Mesendoderm (in vitro differentiated cells): Measurements from ENCODE around the gene CNOT6L.
A peak's percentile ranks its signal among the peaks of the same experiment; 100 is the strongest.

Source experiments
- DNase-seq: peaks from one replicate; pipeline ENCODE4 v3.0.0; 2013
- H2AK5ac ChIP-seq: 2 replicates; pipeline ENCODE4 v1.6.1; 2013; ENCODE audit warnings: low read length, inconsistent platforms
- H2BK120ac ChIP-seq: 2 replicates; pipeline ENCODE4 v1.6.1; 2013; ENCODE audit warnings: low read depth, mild to moderate bottlenecking, low read length, moderate library complexity, mixed read lengths
- H2BK15ac ChIP-seq: replicated peaks from 2 replicates; pipeline ENCODE4 v1.6.1; 2013; ENCODE audit warnings: low read depth, mild to moderate bottlenecking, moderate library complexity
- H2BK5ac ChIP-seq: 2 replicates; pipeline ENCODE4 v1.6.1; 2013; ENCODE audit warnings: low read length, inconsistent platforms
- H3K18ac ChIP-seq: 2 replicates; pipeline ENCODE4 v1.6.1; 2013; ENCODE audit warnings: mild to moderate bottlenecking, low read length, mixed read lengths
- H3K23ac ChIP-seq: one replicate; pipeline ENCODE4 v1.6.1; 2013; ENCODE audit warnings: low read length
- H3K27ac ChIP-seq: 2 replicates; pipeline ENCODE4 v1.5.1; 2013; ENCODE audit warnings: low read depth, mild to moderate bottlenecking, inconsistent platforms, low read length, moderate library complexity
- H3K27me3 ChIP-seq: 2 replicates; pipeline ENCODE4 v1.6.1; 2013; ENCODE audit warnings: low read length, control low read depth, mild to moderate bottlenecking, inconsistent platforms; ENCODE audit not compliant: insufficient read depth, poor library complexity
- H3K36me3 ChIP-seq: 2 replicates; pipeline ENCODE4 v1.6.1; 2013; ENCODE audit warnings: low read length, inconsistent platforms; ENCODE audit not compliant: control insufficient read depth, insufficient read depth
- H3K4ac ChIP-seq: one replicate; pipeline ENCODE4 v1.6.1; 2013; ENCODE audit warnings: low read depth, mild to moderate bottlenecking, low read length, moderate library complexity
- H3K4me1 ChIP-seq: 2 replicates; pipeline ENCODE4 v1.6.1; 2013; ENCODE audit warnings: low read depth, low read length, inconsistent platforms; ENCODE audit not compliant: control insufficient read depth
- H3K4me2 ChIP-seq: 2 replicates; pipeline ENCODE4 v1.6.1; 2013; ENCODE audit warnings: low read length
- H3K4me3 ChIP-seq: 2 replicates; pipeline ENCODE4 v1.5.1; 2013; ENCODE audit warnings: mild to moderate bottlenecking, low read length
- H3K56ac ChIP-seq: one replicate; pipeline ENCODE4 v1.6.1; 2013; ENCODE audit warnings: low read length
- H3K79me1 ChIP-seq: 2 replicates; pipeline ENCODE4 v1.6.1; 2013; ENCODE audit warnings: low read length, inconsistent platforms
- H3K79me2 ChIP-seq: 2 replicates; pipeline ENCODE4 v1.6.1; 2013; ENCODE audit warnings: mild to moderate bottlenecking, low read length; ENCODE audit not compliant: control insufficient read depth, insufficient read depth
- H3K9ac ChIP-seq: 2 replicates; pipeline ENCODE4 v1.6.1; 2013; ENCODE audit warnings: low read length, inconsistent platforms
- H4K5ac ChIP-seq: one replicate; pipeline ENCODE4 v1.6.1; 2013; ENCODE audit warnings: low read length
- H4K8ac ChIP-seq: one replicate; pipeline ENCODE4 v1.6.1; 2013; ENCODE audit warnings: low read depth, mild to moderate bottlenecking, control low read depth, low read length, moderate library complexity
- WGBS: extraction: QIAGEN DNeasy Blood & Tissue Kit; methylation state at CpG from one replicate; pipeline ENCODE4 v1.1.7; 2013; ENCODE audit warnings: low lambda C conversion rate, missing lambda C conversion rate; ENCODE audit not compliant: insufficient coverage; ENCODE audit errors: extremely low coverage; 5-methylcytosine and 5-hydroxymethylcytosine counted together

The CNOT6L gene

DNA sequence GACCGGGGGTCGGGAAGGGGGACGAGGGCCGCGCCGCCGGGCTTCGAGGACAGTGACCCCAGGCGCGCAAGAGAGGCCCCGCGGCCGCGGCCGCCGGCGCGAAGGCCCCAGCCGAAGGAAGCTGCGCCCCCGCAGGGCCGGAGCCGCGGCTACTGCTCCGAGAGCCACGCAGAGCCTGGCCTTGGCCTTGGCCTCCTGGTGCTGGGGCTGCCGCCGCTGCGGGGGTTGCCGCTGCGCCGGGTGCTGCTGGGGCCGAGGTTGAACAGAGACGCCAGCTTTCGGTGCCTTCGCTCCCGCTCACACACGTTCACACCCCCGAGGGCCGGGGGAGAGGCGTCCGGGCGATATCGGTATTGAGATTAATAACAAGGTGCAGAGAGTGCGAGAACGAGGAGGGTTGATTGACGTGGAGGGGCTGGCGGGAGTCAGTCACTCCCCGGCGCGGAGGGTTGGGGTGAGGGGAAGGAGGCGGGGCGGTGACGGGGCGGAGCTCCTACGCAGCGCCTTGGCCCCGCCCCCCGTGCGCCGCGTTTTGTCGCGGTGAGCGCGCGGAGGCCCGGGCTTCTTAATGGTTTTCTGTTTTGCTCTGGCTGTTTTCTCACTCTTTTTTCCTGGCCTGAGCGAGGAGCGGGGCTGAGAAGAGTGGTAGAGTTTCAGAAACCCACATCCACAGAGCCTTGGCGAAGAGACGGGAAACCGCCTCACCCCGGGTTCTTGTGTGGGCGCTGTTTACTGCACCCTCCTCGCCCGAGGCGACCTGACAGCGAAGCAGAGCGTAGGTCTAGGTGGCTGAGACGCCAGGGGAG, 878 bp upstream of the CNOT6L start:
- DNase-seq, result peak; percentile 89

DNA sequence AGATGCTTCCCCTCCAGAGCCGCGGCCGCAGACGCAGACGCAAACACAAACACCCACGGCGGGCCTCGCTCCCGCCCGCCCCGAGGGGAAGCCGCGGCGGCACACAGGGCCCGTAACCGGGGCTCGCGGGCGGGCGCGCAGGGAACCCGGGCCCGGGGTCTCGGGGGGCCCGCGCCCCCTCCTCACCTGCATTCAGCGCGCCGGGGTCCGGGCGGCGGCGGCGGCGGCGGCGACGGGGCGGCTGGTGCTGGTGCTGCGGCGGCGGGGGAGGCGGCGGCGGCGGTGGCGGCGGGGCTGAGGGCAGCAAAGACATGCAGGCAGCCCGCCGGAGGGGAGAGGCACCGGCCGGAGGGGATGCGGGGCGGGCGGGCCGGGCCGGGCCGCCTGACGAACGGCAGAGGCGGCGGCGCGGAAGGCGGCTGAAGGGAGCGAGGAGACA, 255 bp upstream of the CNOT6L start:
- peaks cover 4% of the 10 kb centered on the region for H3K4me1 ChIP-seq
- H3K4me2 ChIP-seq, result peak overlapping the region; percentile 92
- H2BK120ac ChIP-seq, result no peak overlapping the region
- H4K5ac ChIP-seq, result no peak overlapping the region
- WGBS, result no CpG with 5 or more reads among the region's 66 CpGs
- H3K9ac ChIP-seq, result peak overlapping the region; percentile 84
- H3K79me1 ChIP-seq, result peaks cover 2% of the 10 kb centered on the region
- DNase-seq, result no peak
- H3K36me3 ChIP-seq, result no peaks in the 10 kb centered on the region
- H3K79me2 ChIP-seq, result no peaks in the 10 kb centered on the region
- peak overlapping the region; percentile 94 for H3K23ac ChIP-seq
- H3K56ac ChIP-seq, result peak overlapping the region; percentile 93
- peak overlapping the region; percentile 85 for H3K27ac ChIP-seq
- H3K4ac ChIP-seq, result no peak overlapping the region
- H2AK5ac ChIP-seq, result no peak overlapping the region
- H3K27me3 ChIP-seq, result no peaks in the 10 kb centered on the region
- no peak overlapping the region for H2BK15ac ChIP-seq
- H2BK5ac ChIP-seq, result no peak overlapping the region
- peak overlapping the region; percentile 19 for H3K18ac ChIP-seq
- H4K8ac ChIP-seq, result no peak overlapping the region
- H3K4me3 ChIP-seq, result peak overlapping the region; percentile 84

More for the DNA sequence above, 878 bp upstream of the CNOT6L start:
- no peak overlapping the region for H2BK120ac ChIP-seq
- H3K56ac ChIP-seq, result peak overlapping the region; percentile 96
- H3K9ac ChIP-seq, result peak overlapping the region; percentile 89
- H4K8ac ChIP-seq, result no peak overlapping the region
- no peak overlapping the region for H3K23ac ChIP-seq
- H3K79me1 ChIP-seq, result peaks cover 2% of the 10 kb centered on the region
- WGBS, result no CpG with 5 or more reads among the region's 81 CpGs
- H2BK5ac ChIP-seq, result no peak overlapping the region
- H3K4me3 ChIP-seq, result peak overlapping the region; percentile 90
- H2BK15ac ChIP-seq, result no peak overlapping the region
- H3K4ac ChIP-seq, result no peak overlapping the region
- H3K27ac ChIP-seq, result peak overlapping the region; percentile 85
- peaks cover 4% of the 10 kb centered on the region for H3K4me1 ChIP-seq
- peak overlapping the region; percentile 85 for H3K18ac ChIP-seq
- H3K36me3 ChIP-seq, result no peaks in the 10 kb centered on the region
- no peaks in the 10 kb centered on the region for H3K79me2 ChIP-seq
- H4K5ac ChIP-seq, result no peak overlapping the region
- H2AK5ac ChIP-seq, result no peak overlapping the region
- no peaks in the 10 kb centered on the region for H3K27me3 ChIP-seq
- peak overlapping the region; percentile 77 for H3K4me2 ChIP-seq

DNA sequence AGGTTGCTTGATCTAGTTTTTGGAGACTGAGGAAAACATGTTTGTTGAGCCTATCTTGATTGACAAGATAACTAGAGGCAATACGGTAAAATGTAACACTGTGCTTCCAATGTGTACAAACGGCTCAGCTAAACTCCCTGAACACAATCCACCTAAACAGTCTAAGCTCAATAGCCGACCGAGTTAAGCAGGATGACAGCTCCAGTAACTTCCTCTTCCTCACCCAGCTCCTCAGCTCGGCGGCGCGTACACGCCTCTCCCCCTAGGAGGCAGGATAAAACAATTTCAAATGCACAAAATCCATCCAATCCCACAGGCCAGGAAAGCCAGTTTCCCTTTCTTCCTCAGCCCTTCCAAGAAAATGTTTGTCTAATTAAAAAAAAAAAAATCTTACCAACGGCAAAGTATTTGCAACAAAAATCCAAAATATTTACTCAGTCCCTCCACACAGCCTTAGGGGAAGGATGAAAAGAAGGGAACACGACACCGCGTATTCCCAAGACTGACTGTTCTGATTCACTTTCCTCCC, 1.0 kb downstream of the CNOT6L start:
- Histone ChIP-seq H2BK15ac (no peak overlapping the region), H2BK5ac (no peak overlapping the region), H3K9ac (peak overlapping the region; percentile 78), H3K56ac (peak overlapping the region; percentile 93), H4K5ac (no peak overlapping the region), H3K4ac (no peak overlapping the region), H3K4me3 (peak overlapping the region; percentile 63), H3K4me2 (peak overlapping the region; percentile 78), H2BK120ac (no peak overlapping the region), H3K27ac (peak overlapping the region; percentile 83), H3K18ac (no peak overlapping the region), H3K23ac (no peak overlapping the region), H3K27me3 (no peaks in the 10 kb centered on the region), H2AK5ac (no peak overlapping the region), H3K79me1 (peaks cover 2% of the 10 kb centered on the region), H4K8ac (no peak overlapping the region), H3K4me1 (peaks cover 4% of the 10 kb centered on the region), H3K36me3 (no peaks in the 10 kb centered on the region), H3K79me2 (no peaks in the 10 kb centered on the region)
- peak; percentile 85 for DNase-seq
- no CpG with 5 or more reads among the region's 13 CpGs for WGBS

DNA sequence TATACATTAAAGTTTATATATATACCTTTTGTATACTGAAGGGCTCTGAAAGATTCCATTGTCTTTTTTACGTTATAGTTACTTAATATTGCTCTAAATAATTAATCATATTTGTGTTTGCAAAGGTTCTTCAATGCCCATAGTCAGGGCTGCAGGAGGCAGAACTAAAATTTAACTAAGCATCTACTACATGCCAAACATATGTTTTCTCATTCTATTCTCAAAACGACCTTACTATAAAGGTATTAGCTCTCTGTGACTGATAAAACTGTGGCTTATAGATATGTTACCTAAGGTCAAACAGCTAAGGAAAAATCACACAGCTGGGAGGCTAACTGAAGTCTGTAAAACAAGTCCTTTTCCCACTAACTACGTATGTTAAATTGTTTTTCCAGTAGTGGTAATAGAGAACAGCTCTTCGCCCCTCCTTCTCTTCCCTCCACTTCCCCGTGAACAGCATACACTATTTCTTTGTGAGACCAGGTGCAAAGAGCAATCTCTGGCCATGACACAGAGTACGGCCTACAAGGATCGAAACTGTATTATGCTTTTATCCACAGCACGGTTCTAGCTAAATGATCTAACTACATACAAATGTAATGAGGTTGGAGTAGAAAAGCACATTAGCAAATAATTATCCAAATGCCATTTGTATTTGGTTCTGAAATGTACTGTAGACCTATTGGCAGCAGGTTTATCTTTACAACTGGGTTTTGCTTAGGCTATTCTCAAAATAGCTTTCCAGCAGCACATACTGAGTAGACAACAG, 1.7 kb downstream of the CNOT6L start:
- Histone ChIP-seq H3K23ac (no peak overlapping the region), H3K56ac (peak overlapping the region; percentile 73), H3K27ac (no peak overlapping the region), H2BK5ac (no peak overlapping the region), H2BK15ac (no peak overlapping the region), H2AK5ac (no peak overlapping the region), H3K4me1 (peaks cover 4% of the 10 kb centered on the region), H4K5ac (no peak overlapping the region), H3K79me2 (no peaks in the 10 kb centered on the region), H3K4me2 (peak overlapping the region; percentile 78), H3K18ac (no peak overlapping the region), H4K8ac (no peak overlapping the region), H3K27me3 (no peaks in the 10 kb centered on the region), H3K79me1 (peaks cover 2% of the 10 kb centered on the region), H3K9ac (peak overlapping the region; percentile 78), H3K4me3 (no peak overlapping the region), H3K36me3 (no peaks in the 10 kb centered on the region), H3K4ac (no peak overlapping the region), H2BK120ac (no peak overlapping the region)
- WGBS, result no CpG with 5 or more reads among the region's 8 CpGs
- no peak for DNase-seq

DNA sequence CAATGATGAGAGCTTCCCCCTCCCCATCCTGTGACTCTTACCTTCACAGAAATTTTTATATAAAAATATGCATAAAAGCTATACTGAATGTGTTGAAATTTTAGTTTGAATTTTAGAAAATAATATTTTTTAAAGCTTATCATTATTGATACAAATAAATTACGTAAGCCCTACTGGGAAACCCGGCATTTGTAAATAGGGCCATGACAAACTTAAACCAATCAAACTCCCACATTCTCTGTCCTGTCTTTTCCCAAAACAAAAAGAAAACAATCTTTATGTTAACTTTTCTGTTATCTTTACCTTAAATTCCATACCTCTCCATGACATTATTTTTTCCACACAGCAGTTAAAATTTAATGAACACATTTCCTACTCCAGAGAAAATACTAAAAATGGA, 2.6 kb downstream of the CNOT6L start:
- Histone ChIP-seq H3K4me1 (peaks cover 4% of the 10 kb centered on the region), H3K4ac (no peak overlapping the region), H3K79me1 (peaks cover 2% of the 10 kb centered on the region), H2BK15ac (no peak overlapping the region), H3K23ac (no peak overlapping the region), H3K4me2 (no peak overlapping the region), H4K5ac (no peak overlapping the region), H3K36me3 (no peaks in the 10 kb centered on the region), H3K18ac (no peak overlapping the region), H2BK5ac (no peak overlapping the region), H3K9ac (no peak overlapping the region), H3K4me3 (no peak overlapping the region), H4K8ac (no peak overlapping the region), H3K79me2 (no peaks in the 10 kb centered on the region), H2AK5ac (no peak overlapping the region), H3K27me3 (no peaks in the 10 kb centered on the region), H2BK120ac (no peak overlapping the region), H3K56ac (no peak overlapping the region), H3K27ac (no peak overlapping the region)
- WGBS, result no CpG with 5 or more reads among the region's 2 CpGs
- DNase-seq, result no peak
